H1 (cell line): ENCODE results near the gene HOXA11. TPM values are rescaled to one million over a fixed set of nuclear protein-coding genes. Genes with fewer than 3 reads are reported as not detected.

ENCODE experiments used
- ASH2L ChIP-seq: fragments of 200-600, 300-600 bp; sonication (generic); IDR thresholded peaks from one replicate; pipeline ENCODE4 v1.7.1; 2017; ENCODE audit warnings: low read length
- CREB1 ChIP-seq: IDR thresholded peaks from 2 replicates; pipeline ENCODE4 v1.6.1; 2012; ENCODE audit warnings: inconsistent platforms
- EZH2 ChIP-seq: fragments of 200-600 bp; sonication (generic); IDR thresholded peaks from 2 replicates; pipeline ENCODE4 v1.7.1; 2012; ENCODE audit warnings: low read depth, mild to moderate bottlenecking, moderate library complexity, low read length, inconsistent platforms; ENCODE audit not compliant: severe bottlenecking
- MAFK ChIP-seq: IDR thresholded peaks from 2 replicates; pipeline ENCODE4 v1.6.1; 2012; ENCODE audit warnings: low read depth, mild to moderate bottlenecking, improper control_type of control experiment, low read length
- PHF8 ChIP-seq: fragments of 200-600 bp; sonication (generic); conservative IDR thresholded peaks from 2 replicates; pipeline ENCODE4 v1.7.1; 2012; ENCODE audit warnings: low read depth, mild to moderate bottlenecking, inconsistent platforms, low read length, moderate library complexity
- RNF2 ChIP-seq: fragments of 200-900, 300-1000 bp; sonication (generic); IDR thresholded peaks from 2 replicates; pipeline ENCODE4 v1.7.1; 2016; ENCODE audit warnings: borderline replicate concordance, low read depth, mild to moderate bottlenecking, antibody characterized with exemption, low read length; ENCODE audit not compliant: poor library complexity, severe bottlenecking; ENCODE audit errors: missing control alignments
- SAP30 ChIP-seq: fragments of 300-600 bp; sonication (generic); IDR thresholded peaks from 2 replicates; pipeline ENCODE4 v1.7.1; 2012; ENCODE audit warnings: low read length, moderate library complexity, mild to moderate bottlenecking, inconsistent platforms; ENCODE audit not compliant: insufficient read depth, insufficient replicate concordance
- SP4 ChIP-seq: IDR thresholded peaks from 2 replicates; pipeline ENCODE4 v1.6.1; 2012; ENCODE audit warnings: low read length, inconsistent platforms
- polyA plus RNA-seq, 7 experiments: library from polyadenylated mRNA; depleted of rRNA in 3 of 7; stranded (reverse) in 5 of 7; unstranded in 2 of 7; fragments of >200 nt in 5 of 7; fragments of 200-250 nt in 2 of 7; gene quantifications; 1 replicate in 5 of 7; 2 replicates in 1 of 7; 4 replicates in 1 of 7; pipeline versions ENCODE4 v1.2.1 to v1.2.3, GENCODE V29; 2011 to 2013; ENCODE audit warnings: missing spikeins in 2 of 7, mixed read lengths in 2 of 7
- total RNA-seq: library from RNA; stranded (reverse); fragmentation: NEBNext Ultra II Directional; extraction: Animal tissue kit (Norgen Biotek cat#: 25700); gene quantifications from 2 replicates; pipeline ENCODE4 v1.2.1, GENCODE V29; 2021

HOXA11 gene
- total and polyA plus RNA-seq, 2 of the 8 experiments (the other 6 are each of a cell fraction or from before 2014, with no cell fraction given): not detected

- TF ChIP-seq CREB1 (no peak), SP4 (no peak), ASH2L (peak; percentile 4), SAP30 (no peak), RNF2 (peak; percentile 91), PHF8 (no peak), EZH2 (peak; percentile 94), MAFK (no peak)
These were observed 2.7 kb upstream of the HOXA11 start (continued) for GRCh38 chr7:27187475-27188385.
